Occipital lobe (tissue), 2 donors: Measurements from ENCODE around the gene AP2S1. TPM values are rescaled to one million over a fixed set of nuclear protein-coding genes. Genes with fewer than 3 reads are reported as not detected.
A peak's percentile ranks its signal among the peaks of the same experiment; 100 is the strongest.
"Not testable (repeated sequence)": the region's sequence is repeated elsewhere in the genome, so short reads cannot be mapped to it uniquely, and the experiment has no call there.

Experiments used
- DNase-seq: peaks from one replicate; lab custom pipeline; 2025; lab: John Stamatoyannopoulos, UW
- total RNA-seq: library from RNA; depleted of rRNA; stranded (reverse); fragments of >200 nt; gene quantifications from one replicate; pipeline ENCODE4 v1.2.3, GENCODE V29; 2014

Gene AP2S1
- total RNA-seq, 1 donor from 2014 or later = 49.1 TPM

DNA sequence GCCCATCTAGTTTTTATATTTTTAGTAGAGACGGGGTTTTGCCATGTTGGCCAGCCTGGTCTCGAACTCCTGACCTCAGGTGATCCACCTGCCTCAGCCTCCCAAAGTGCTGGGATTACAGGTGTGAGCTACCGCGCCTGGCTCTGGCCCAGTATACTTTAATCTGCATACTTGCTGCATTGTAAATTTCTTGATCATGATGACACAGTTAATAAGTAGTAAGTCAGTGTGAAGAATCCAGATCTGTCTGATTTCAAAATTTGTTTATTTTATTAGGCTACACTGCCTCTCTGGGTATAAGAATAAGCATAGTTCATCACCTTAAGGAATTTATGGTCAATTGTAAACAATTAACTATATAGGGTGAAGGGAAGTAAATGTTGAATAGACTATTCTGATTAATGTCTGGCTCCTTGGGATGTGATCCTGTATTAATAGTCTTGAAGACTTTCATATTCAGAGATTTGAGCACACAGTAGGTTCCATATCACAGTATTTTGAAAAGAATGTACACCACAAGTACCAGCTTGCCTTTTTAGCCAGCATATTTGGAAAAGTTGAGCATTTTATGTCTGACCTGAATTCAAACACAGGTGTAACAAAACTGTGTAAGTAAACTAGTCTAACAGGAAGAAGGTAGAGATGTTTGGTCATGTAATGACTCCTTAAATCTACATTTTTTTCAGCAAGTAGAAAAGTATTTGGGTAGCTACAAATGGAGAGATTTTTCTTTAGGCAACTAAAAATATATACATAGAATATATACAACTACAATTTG lies 17.6 kb upstream of the AP2S1 start:
- no peak for DNase-seq

DNA sequence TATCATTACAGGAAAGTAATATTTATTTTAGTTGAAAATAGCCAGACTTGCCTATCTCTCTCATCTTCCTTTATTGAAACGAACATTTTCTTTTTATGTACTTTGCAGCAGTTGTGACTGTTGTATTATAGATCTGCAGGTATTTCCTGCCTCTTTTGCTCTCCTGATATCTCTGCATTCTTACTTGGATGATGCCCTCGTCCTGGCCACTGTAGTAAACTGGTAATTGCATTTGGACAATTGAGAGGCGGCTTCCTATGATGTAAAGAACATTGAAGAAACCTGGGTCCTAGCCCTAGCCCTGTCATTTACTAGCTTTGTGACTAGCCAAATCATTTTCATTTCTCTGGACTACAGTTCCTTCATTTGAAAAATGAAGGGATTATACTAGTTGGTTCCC lies 16.5 kb upstream of the AP2S1 start:
- DNase-seq = no peak

DNA sequence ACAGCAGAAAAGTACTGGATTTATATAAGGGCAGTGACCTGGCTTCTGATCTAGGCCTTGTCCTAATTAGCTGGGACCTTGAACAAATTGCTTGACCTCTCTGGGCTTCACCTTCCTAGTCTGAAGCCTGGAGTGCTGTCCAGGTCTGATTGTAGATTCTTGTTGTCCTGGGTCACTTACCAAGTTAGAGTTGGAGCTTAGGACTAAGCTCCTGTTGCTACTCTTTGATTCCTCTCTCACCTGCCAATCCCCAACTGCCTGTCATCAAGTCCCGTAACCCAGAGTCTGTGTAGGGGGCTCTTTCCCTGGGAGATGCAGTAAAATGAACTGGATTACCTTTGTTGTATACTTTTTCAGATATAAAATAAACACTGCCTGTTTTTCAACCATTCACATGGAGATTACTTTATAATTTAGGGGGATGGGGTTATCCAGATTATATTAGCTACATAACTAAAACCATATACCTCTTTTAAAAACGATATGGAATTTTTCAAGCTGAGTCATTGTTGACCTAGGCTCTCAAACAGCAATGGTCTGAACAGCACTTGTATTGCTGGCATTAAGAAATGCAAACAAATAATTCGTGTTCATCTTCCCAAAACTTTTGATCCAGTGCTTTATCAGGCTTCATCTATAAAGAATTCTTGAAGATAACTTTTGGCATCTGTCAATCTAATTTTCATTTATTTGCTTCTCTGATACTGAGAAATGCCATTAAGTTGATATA lies 15.9 kb upstream of the AP2S1 start:
- DNase-seq = no peak

- DNase-seq = no peak
Measured at GRCh38 chr19:46863818-46864629, 13.4 kb upstream of the AP2S1 start.

GRCh38 chr19:46862974-46863632 lies 12.5 kb upstream of the AP2S1 start:
- DNase-seq = no peak

DNA sequence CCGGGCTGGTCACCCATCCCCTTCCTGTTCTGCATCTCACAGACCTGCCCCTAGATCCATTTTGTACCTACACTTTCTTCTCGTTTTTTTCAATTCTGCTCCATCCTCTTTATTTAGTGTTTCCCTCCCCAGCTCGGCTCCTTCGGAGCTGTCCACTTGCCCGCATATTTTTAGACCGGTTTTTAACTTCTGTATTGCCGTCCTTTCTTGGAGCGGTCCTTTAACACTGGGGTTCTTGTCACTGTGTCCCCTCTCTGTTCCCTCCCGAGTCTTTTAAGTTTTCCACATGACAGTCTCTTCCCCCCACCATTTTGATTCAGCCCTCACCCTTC lies 11.8 kb upstream of the AP2S1 start:
- DNase-seq = no peak

GRCh38 chr19:46861691-46862502 lies 11.3 kb upstream of the AP2S1 start:
- no peak for DNase-seq

DNA sequence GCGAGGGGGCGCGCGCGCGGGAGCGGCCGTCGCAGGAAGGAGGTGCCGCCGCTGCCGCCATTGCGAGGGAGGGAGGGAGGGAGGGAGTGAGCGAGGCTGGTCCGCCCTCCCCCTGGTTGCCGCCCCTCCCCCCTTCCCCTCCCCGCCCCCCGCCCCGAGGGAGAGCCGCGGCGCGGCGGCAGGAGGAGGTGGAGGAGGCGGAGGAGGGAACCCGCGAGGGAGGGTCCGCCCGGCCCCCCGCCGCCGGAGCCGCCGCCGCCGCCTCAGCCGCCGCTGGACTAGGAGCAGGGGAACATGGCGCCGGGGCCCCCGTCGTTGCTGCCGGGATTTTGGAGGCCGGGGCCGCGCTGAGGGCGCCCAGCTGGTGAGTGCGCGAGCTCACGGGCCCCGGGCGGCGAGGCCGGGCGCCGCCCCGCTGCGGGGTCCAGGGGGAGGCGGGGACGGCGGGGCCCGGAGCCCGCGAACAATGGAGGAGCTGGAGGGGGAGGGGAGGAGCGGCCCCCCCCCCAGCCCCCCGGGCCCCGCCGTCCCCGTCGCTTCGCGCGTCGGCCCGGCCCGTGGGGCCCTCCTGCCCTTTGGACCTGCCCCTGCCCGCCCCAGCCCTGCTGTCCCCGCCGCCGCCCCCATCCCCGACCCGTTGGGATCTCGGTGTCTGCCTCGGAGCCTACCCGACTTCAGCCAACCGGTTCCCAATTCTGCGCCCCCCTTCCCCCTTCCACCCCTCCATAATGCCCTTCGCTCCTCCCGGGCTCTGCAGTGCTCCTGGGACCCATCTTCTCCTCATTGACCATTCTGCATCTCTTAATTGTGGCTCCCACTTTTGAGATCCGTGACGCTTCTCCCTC lies 10.4 kb upstream of the AP2S1 start, which contains the start of gene ARHGAP35:
Gene ARHGAP35, plus strand, starts transcription at position 152 of the 845 bp plus-strand sequence. CDS start 57,679 bp downstream, outside the sequence.
- DNase-seq = peak; percentile 87

- peak; percentile 96 for DNase-seq
Measured at GRCh38 chr19:46860125-46860845, 9.6 kb upstream of the AP2S1 start.

DNA sequence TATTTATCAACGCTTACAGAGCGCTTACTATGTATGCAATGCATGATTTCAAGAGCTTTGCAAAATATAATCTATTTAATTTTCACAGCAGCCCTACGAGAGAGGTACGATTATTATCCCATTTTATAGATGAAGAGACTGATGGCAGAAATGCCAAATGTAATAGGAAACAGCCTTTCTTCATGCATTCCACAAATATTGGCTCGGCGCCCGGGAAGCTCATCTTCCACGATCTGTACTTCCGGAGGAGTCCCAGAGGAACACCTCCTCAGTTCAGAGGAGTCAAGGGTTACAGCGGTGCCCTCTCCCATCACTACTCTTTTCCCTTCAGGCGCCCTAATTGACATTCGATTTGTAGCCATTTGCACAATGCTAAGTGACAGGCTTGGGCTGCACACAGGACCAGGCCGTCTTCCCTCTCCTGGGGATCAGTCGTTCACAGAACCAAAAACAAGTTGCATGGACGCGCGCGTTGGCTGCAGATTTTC lies 9.0 kb upstream of the AP2S1 start:
- no peak for DNase-seq

- peak; percentile 95 for DNase-seq
Measured at GRCh38 chr19:46856062-46857022, 5.7 kb upstream of the AP2S1 start.

DNA sequence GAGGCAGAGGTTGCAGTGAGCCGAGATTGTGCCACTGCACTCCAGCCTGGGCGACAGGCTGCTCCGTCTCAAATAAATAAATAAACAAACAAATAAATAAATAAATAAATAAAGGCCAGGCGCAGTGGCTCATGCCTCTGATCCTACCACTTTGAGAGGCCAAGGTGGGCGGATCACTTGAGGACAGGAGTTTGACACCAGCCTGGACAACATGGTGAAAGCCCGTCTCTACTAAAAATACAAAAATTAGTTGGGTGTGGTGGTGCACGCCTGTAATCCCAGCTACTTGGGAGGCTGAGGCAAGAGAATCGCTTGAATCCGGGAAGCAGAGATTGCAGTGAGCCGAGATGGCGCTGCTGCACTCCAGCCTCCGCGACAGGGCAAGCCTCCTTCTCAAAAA lies 4.1 kb upstream of the AP2S1 start:
- DNase-seq = not testable (repeated sequence)

GRCh38 chr19:46852830-46853229 lies 2.2 kb upstream of the AP2S1 start:
- DNase-seq = no peak

DNA sequence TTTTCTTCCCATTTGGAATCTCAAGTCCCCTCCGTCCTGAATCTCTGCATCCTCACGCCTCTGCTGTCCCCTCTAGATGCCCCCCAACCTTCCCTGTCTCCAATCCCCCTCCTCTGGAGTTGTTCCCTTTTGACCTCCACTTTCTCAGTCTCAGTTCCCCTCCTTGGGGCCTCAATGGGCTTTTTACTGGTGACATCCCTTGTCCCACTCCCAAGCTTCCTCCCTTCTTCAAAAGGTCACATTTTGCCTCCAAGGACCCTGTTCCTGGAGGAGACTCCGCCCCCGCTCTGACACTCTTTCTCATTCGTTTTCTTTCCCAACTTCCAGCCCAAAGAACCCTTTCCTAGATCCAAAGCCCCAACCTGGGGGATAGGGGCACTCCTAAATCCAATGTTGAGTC lies 1.0 kb downstream of the AP2S1 start:
- no peak for DNase-seq

- no peak for DNase-seq
Measured at GRCh38 chr19:46848389-46848788, 2.3 kb downstream of the AP2S1 start.

- no peak for DNase-seq
Measured at GRCh38 chr19:46847528-46847927, 3.1 kb downstream of the AP2S1 start.

DNA sequence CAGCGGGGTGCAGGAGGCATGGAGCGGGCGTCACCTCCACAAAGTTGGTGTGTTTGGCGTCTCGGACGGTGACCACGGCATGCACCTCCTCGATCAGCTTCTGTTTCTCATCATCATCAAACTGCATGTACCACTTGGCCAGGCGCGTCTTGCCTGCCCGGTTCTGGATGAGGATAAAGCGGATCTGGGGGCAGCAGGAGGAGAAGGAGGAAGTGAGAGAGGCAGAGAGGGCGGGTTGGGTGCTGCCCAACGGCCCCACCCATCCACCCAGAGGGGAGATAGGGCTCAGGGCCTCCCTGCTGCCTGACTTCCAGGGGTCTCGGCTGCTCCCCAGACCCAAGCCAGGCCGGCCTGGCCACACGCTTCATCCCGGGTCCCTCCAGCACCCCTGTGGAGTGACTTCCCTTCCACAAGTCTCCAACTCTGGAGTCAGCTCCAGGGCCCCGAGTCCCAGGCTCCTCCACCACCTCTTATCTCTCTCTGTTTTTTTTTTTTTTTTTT lies 4.6 kb downstream of the AP2S1 start:
- DNase-seq = no peak
